Subcutaneous abdominal adipose tissue (tissue), 5 donors: ENCODE measurements around the gene MAP3K10.
"Not testable (repeated sequence)": the region's sequence is repeated elsewhere in the genome, so short reads cannot be mapped to it uniquely, and the experiment has no call there.

ENCODE experiments used
- H3K27ac ChIP-seq: one replicate; pipeline ENCODE4 v1.7.0; 2013; ENCODE audit warnings: low read depth, mild to moderate bottlenecking, inconsistent platforms, low read length, moderate library complexity
- H3K27me3 ChIP-seq, 5 donors: one replicate each; pipeline ENCODE4 v1.7.0; 2013; ENCODE audit warnings: low read length in 5 of 5, inconsistent platforms in 1 of 5; ENCODE audit not compliant: control insufficient read depth in 5 of 5, insufficient read depth in 4 of 5
- H3K36me3 ChIP-seq, 5 donors: one replicate each; pipeline ENCODE4 v1.7.0; 2013; ENCODE audit warnings: low read length in 5 of 5; ENCODE audit not compliant: control insufficient read depth in 5 of 5, insufficient read depth in 5 of 5
- H3K4me1 ChIP-seq, 5 donors: one replicate each; pipeline ENCODE4 v1.7.0; 2013; ENCODE audit warnings: low read length in 5 of 5, mild to moderate bottlenecking in 3 of 5, moderate library complexity in 1 of 5; ENCODE audit not compliant: control insufficient read depth in 5 of 5, insufficient read depth in 5 of 5
- H3K4me3 ChIP-seq, 5 donors: one replicate each; pipeline ENCODE4 v1.7.0; 2013; ENCODE audit warnings: low read length in 5 of 5, low read depth in 1 of 5
- H3K9ac ChIP-seq, 5 donors: one replicate each; pipeline ENCODE4 v1.7.0; 2013; ENCODE audit warnings: low read length in 5 of 5, mild to moderate bottlenecking in 4 of 5, moderate library complexity in 3 of 5
- H3K9me3 ChIP-seq, 5 donors: one replicate each; pipeline ENCODE4 v1.7.0; 2013; ENCODE audit warnings: low read length in 5 of 5; ENCODE audit not compliant: control insufficient read depth in 5 of 5
- donor health status: healthy.
- donor health status: healthy.
- donor health status: healthy.
- donor health status: healthy.
- donor health status: healthy.

The MAP3K10 gene

DNA sequence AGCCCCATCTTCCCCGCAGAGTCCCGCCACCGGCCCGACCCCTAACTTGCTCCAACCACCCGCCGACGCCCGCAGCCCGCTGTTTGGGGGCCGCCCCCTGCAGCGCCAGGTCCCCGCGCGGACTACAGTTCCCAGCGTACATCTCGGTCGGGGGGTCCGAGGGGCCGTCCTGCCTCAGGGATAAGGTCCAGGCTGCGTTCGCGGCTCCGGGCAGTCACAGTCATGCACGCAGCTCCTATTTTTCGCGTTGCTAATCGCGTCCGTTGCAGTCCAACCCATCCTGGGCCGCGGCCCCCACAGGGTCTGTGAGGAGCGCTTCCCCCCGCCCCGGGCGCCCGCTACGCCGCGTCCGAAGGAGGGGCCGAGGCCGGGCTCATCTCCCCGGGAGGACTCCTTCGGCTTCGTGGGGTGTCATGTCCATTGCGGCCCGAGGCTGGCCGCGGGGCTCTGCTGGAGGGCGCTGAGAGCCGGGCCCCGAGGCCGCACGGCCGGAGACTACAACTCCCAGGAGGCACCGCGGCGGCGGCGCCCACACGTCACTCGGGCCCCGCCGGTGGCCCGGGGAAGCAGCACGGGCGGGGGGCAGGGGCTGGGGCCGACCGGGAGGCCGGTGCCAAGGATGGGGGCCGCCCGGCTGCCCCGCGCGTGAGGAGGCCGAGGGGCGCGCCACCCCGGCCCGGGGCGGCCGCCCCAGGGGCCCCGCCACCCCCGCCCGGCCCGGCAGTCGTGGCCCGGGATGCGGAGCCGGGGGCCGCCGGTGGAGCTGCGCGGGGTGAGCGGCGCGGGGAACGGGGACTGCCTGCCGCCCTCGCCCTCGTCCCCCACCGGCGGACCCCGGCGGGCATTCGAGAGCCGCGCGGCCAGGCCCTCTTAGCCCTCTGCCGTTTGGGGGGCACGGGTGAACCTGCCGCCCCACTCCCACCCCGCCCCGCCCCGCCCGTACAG, at the start of gene MAP3K10:
Gene MAP3K10, plus strand, starts transcription at position 536 of the 945 bp plus-strand sequence. CDS start 606 bp downstream, outside the sequence.
- Histone ChIP-seq H3K27ac (peak within 1 kb of the TSS; percentile 89), H3K9me3 (no peaks in the 10 kb centered on the region), H3K9ac (peak within 1 kb of the TSS; percentile 68 to 96 (median 94)), H3K4me1 (peaks cover 2 to 30% (median 28%) of the 10 kb centered on the region in 5 donors), H3K27me3 (no peaks in the 10 kb centered on the region), H3K4me3 (peak within 1 kb of the TSS; percentile 78 to 94 (median 88)), H3K36me3 (no peaks in the 10 kb centered on the region)

DNA sequence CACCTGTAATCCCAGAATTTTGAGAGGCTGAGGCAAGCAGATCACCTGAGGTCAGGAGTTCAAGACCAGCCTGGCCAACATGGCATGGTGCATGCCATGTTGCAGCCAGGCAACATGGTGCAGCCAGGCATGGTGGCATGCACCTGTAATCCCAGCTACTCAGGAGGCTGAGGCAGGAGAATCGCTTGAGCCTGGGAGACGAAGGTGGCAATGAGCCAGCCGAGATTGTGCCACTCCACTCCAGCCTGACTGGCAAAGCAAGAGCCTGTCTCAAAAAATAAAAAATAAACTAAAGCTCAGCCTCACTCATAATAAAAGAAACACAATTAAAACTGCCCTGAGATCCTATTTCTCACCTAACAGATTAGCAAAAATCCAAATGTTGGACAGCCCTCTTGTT, 49.7 kb upstream of the MAP3K10 start:
- no peak overlapping the region for H3K9ac ChIP-seq
- H3K4me1 ChIP-seq: peaks cover 0 to 30% (median 25%) of the 10 kb centered on the region in 5 donors
- H3K4me3 ChIP-seq: no peak overlapping the region
- peaks cover 0 to 4% (median 3%) of the 10 kb centered on the region in 5 donors for H3K9me3 ChIP-seq
- H3K27me3 ChIP-seq: no peaks in the 10 kb centered on the region
- H3K27ac ChIP-seq: no peak overlapping the region
- no peaks in the 10 kb centered on the region for H3K36me3 ChIP-seq

- Histone ChIP-seq H3K36me3 (no peaks in the 10 kb centered on the region), H3K27ac (no peak overlapping the region), H3K9ac (no peak overlapping the region), H3K4me3 (no peak overlapping the region), H3K9me3 (peaks cover 0 to 4% (median 3%) of the 10 kb centered on the region in 5 donors), H3K4me1 (peaks cover 4 to 47% (median 38%) of the 10 kb centered on the region in 5 donors), H3K27me3 (no peaks in the 10 kb centered on the region)
Measured at GRCh38 chr19:40143612-40144011, 47.6 kb upstream of the MAP3K10 start.

DNA sequence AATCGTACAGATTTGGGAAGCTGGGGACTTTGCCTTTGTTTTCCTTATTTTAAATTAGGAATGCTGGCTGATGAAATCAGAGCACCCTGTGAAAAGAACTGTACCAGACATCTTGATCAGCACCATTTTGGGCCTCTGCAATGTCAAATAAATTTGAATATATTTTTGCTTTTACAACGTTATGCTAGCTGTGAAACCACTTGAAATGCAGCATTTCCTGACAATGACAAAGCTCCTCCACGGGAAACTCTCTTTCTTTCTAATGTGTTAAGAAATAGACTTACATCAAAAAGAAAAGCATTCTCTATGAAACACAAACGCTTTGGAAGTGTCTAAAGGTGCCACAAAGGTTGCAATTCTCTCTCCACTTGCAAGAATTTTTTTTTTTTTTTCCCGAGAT, 47.1 kb upstream of the MAP3K10 start:
- no peak overlapping the region for H3K4me3 ChIP-seq
- H3K4me1 ChIP-seq: peaks cover 4 to 47% (median 38%) of the 10 kb centered on the region in 5 donors
- no peaks in the 10 kb centered on the region for H3K36me3 ChIP-seq
- no peak overlapping the region for H3K27ac ChIP-seq
- no peaks in the 10 kb centered on the region for H3K27me3 ChIP-seq
- H3K9me3 ChIP-seq: no peaks in the 10 kb centered on the region
- no peak overlapping the region for H3K9ac ChIP-seq

DNA sequence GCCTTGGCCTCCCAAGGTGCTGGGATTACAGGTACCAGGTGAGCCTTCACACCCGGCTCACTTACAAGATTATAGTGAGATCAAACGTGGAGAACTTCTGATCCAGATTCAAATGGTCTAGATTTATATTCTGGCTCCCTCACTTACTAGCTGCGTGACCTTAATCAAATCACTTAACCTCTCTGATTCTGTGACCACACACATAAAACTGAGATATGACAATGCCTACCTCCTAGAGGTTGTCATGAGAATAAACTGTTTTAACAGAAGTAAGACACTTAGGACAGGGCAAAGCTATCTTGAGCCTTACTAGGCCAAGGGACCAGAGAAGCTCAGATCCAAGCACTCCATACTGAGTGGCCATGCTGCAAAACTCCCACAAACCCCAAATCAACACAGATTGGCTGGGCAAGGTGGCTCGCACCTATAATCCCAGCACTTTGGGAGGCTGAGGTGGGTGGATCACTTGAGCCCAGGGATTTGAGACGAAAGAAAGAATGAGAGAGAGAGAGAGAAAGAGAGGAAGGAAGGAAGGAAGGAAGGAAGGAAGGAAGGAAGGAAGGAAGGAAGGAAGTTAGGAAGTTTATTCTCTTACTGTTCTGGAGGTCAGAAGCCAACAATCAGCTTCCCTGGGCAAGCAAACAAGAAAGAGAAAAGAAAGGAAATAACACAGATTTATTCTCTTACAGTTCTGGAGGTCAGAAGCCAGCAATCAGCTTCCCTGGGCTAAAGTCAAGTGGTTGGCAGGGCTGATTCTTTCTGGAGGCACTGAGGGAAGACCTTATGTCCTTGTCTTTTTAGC, 46.1 kb upstream of the MAP3K10 start:
- Histone ChIP-seq H3K27ac (no peak overlapping the region), H3K4me3 (no peak overlapping the region), H3K9ac (no peak overlapping the region), H3K36me3 (no peaks in the 10 kb centered on the region), H3K27me3 (no peaks in the 10 kb centered on the region), H3K4me1 (peaks cover 4 to 47% (median 38%) of the 10 kb centered on the region in 5 donors), H3K9me3 (no peaks in the 10 kb centered on the region)

GRCh38 chr19:40145749-40146029, 45.5 kb upstream of the MAP3K10 start:
- peaks cover 4 to 47% (median 38%) of the 10 kb centered on the region in 5 donors for H3K4me1 ChIP-seq
- H3K4me3 ChIP-seq, H3K27me3 ChIP-seq, H3K36me3 ChIP-seq, H3K9me3 ChIP-seq, H3K27ac ChIP-seq, H3K9ac ChIP-seq: not testable (repeated sequence)

DNA sequence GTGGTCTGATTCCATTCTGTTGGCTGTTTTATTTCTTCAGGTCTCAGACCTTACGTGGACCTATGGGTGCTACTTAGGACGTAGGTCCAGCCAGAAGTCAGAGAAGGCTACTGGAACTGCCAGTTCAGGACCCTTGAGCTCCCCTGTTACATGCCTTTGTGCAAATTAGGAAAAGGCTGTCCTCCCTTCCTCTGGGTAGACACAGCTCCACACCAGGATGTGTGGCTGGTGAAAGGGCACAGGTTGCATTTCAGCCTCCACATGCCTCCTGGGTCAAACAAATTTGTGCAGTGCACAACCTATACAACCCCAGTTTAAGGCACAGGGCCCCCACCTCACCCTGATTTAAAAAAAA, 43.9 kb upstream of the MAP3K10 start:
- Histone ChIP-seq H3K9ac (no peak overlapping the region), H3K27me3 (no peaks in the 10 kb centered on the region), H3K4me1 (peaks cover 4 to 36% (median 34%) of the 10 kb centered on the region in 5 donors), H3K36me3 (no peaks in the 10 kb centered on the region), H3K4me3 (peak overlapping the region in 4 of 5 donors; percentile 20 to 79 (median 63)), H3K27ac (peak overlapping the region; percentile 37), H3K9me3 (no peaks in the 10 kb centered on the region)

DNA sequence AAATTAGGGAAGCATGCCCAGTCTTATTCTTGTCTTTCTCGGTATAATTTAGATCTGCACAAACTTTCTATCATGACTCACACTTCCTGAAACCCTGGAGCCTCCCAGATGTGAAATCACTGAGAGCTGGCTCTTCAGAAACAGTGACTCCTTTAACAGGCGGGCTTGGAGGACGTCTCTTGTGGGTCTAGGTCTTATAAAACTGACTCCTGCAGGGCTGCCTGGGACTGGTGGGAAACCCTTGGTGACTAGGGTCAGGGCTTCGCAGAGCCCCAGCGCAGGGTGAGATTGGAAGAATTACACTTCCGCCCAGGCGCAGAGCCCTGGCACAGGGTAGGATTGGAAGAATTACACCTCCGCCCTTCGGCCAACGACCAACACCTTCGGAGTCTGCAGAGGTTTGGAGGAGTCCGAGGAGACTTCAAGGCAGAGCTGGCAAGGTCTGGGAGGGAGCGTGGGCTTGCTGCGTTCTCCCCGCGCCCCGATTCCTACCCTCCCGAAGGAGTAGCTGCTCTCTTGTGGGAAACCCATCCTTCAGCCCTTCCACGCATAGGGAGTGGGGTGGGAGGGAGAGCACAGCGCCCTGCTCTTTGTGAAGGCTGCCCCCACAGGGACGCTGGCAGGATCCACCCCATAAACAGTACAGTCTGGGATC, 43.4 kb upstream of the MAP3K10 start:
- Histone ChIP-seq H3K4me1 (peaks cover 4 to 35% (median 33%) of the 10 kb centered on the region in 5 donors), H3K36me3 (no peaks in the 10 kb centered on the region), H3K9ac (peak overlapping the region in 4 of 5 donors; percentile 1 to 68 (median 54)), H3K4me3 (peak overlapping the region; percentile 55 to 79 (median 60)), H3K27ac (peak overlapping the region; percentile 37), H3K27me3 (no peaks in the 10 kb centered on the region), H3K9me3 (no peaks in the 10 kb centered on the region)

GRCh38 chr19:40149501-40149900, 41.7 kb upstream of the MAP3K10 start:
- H3K9ac ChIP-seq: no peak overlapping the region
- H3K9me3 ChIP-seq: no peaks in the 10 kb centered on the region
- no peak overlapping the region for H3K4me3 ChIP-seq
- H3K27ac ChIP-seq: no peak overlapping the region
- no peaks in the 10 kb centered on the region for H3K27me3 ChIP-seq
- H3K36me3 ChIP-seq: no peaks in the 10 kb centered on the region
- H3K4me1 ChIP-seq: peaks cover 4 to 35% (median 24%) of the 10 kb centered on the region in 5 donors
